CD4-positive, alpha-beta T cell treated with Interleukin-1 beta for 1 hour (primary cell): ENCODE results near the gene CIAPIN1.
"Not testable (repeated sequence)": the region's sequence is repeated elsewhere in the genome, so short reads cannot be mapped to it uniquely, and the experiment has no call there.

Source experiments
- DNase-seq, 2 donors: peaks; one replicate each; pipeline ENCODE4 v3.0.0-alpha.2; 2020 to 2022

Gene CIAPIN1

GRCh38 chr16:57439947-57440346 lies 7.2 kb downstream of the CIAPIN1 start:
- DNase-seq, result not testable (repeated sequence)

DNA sequence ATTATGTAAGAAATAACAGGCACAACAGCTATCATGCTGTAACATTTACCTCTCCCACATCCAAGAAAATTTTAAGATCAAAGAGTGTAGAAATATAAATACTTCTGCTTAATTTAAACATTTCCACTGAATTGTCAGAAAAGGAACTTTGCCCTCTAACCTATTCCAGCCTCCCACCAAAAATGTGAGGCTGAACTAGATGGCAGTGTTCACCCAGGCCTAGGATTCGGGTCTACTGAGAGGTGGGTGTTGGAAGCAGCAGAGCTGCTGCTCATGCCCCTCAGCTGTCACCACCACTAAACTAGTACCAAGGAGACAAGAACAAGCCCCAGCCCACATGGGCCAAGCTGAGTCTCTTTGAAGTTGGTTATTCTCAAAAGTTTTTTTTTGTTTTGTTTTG lies 11.3 kb downstream of the CIAPIN1 start:
- DNase-seq, result no peak

DNA sequence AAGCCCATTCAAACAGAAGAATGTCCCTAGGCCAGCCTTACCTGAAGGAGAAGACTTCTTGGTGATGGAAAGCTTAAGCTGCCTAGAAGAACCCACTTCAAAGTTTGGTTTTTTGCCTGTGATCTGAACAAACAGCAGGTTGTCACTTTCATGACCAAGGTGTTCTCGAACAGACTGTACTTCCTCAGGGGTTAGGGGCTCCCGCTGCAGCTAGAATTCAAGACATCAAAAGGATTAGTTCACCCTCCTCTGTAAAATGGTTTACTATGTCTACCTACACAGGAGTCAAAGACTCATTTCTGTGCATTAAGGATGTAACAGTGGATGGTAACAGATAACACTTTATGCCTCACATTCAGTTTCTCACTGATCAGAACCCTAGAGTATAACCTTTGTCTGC lies 13.2 kb downstream of the CIAPIN1 start:
- no peak for DNase-seq

DNA sequence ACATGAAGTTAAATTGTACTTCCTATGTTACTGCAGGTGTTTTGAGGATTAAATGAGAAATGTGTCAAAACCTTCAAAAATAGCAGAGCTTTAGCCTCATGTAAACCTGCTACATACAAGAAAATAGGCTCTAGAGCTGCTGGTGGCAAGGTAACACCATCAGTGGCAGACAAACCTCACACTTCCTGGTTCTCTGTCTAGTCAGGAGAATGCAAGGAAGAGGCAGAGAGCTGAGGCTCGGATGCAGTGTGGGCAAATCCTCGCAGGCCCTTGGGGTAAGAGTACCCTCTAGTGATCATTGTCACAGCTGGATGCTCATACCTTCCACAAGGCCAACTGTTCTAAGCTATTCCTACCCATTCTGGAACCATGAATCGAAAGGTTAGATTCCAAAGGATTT lies 14.2 kb downstream of the CIAPIN1 start:
- no peak for DNase-seq

DNA sequence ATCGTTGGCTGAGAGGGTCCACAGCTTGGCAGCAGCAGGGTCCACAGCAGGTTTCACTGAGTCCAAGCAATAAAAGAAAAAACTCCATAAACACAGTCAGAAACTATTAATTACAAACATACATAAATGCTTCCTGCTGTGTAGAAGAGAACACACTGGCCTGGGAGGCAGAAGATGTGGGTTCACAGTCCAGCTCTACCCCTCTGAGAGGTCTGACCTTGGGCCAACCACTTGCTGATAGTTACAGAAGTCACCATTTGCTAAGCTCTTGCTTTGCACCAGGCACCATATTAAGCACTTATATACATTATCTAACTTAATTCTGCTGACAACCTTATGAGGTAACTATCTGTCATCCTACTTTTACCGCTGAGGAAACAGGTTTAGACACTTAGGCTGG lies 14.7 kb downstream of the CIAPIN1 start:
- no peak for DNase-seq

- DNase-seq, result no peak
Observed at GRCh38 chr16:57430955-57431354, 16.2 kb downstream of the CIAPIN1 start.

- DNase-seq, result no peak
Observed at GRCh38 chr16:57427824-57428223, 19.4 kb downstream of the CIAPIN1 start.

- no peak for DNase-seq
Observed at GRCh38 chr16:57427307-57427706, 19.9 kb downstream of the CIAPIN1 start.

DNA sequence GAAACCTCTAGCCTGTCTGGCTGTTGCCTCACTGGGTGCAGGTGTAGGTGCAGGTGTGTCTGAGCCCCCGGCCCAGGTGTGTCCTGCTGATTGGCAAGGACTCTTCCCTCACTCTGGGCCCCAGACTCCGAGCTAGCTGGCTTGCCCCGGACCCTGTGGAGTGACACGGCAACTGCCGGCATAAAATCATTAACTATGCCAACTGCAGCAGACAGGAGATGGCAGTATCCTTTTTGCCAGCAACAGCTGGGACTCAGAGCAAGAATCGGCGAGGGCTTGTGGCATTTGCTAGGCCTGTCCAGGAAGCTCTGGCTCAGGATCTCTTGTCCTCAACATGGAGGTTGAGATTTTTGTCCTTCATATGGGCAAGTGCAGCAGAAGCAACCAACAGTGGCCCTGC lies 20.8 kb downstream of the CIAPIN1 start:
- DNase-seq, result no peak

GRCh38 chr16:57424583-57424982 lies 22.6 kb downstream of the CIAPIN1 start:
- DNase-seq, result no peak

GRCh38 chr16:57423152-57423551 lies 24.0 kb downstream of the CIAPIN1 start:
- no peak for DNase-seq

DNA sequence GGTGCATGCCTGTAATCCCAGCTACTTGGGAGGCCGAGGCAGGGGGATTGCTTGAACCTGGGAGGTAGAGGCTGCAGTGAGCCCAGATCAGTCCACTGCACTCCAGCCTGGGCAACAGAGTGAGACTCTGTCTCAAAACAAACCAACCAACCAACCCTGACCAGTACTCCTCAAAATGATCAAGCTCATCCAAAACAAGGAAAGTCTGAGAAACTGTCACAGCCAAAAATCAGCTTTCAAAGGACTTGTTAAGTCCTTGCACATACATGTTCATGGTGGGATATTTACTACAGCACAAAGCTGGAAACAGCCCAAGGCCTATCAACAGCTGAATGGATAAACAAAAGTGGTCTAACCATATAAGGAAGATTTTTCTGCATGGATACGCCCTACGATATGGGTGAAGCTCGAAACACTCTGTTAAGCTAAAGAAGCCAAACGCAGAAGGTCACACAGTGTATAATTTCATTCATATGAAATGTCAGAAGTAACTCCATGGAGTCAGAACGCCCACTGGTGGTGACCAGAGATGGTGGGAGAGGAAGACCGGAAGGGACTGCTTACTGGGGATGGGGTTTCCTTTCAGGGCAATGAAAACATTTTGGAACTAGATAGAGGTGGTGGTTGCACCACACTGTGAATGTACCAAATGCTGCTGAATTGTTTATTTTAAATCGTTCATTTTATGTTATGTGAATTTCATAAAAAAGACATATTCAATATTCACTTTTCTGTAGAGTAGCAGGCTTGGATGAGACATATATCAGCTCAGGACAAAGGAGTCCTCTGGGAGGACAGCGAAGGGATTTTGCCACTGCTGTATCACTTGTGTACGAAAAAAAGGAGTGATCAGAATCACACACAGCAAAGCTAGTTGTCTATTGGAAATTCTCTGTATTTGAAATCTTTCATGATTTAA lies 24.9 kb downstream of the CIAPIN1 start:
- no peak for DNase-seq

DNA sequence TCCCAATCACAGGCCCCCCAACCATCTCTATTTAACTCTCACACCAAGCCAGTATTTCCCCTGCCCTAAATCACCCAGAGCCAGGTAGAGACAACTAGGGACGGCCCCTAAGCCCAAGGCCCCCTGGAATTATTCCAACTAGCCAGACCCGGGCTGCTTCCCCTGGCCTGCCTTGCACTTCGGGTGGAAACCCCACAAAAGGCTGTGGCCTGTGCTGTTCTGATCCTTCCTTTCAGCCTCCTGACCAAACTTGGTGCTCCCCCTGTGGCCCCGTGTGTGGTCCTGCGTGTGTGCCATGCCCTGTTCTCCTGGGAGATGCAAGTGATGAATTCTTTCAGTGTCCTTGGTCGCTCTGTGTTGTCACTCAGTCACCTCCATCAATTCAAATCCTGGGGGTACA lies 27.7 kb downstream of the CIAPIN1 start:
- DNase-seq, result no peak

- no peak for DNase-seq
Observed at GRCh38 chr16:57416084-57416483, 31.1 kb downstream of the CIAPIN1 start.

DNA sequence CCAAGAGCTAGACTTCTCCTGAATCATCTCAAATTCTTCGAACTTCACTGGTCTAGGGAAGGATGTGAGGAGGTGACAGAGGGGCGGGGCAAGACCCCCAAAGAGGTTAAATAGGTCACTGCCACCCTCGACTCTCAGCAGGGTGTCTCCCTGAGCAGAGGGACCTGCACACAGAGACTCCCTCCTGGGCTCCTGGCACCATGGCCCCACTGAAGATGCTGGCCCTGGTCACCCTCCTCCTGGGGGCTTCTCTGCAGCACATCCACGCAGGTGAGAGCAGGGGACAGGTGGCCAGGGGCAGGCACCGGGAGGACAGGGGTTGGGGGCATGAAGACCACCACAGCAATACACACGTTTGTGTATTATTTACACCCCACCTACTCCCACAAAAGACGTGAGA lies 33.5 kb downstream of the CIAPIN1 start:
- DNase-seq, result no peak

DNA sequence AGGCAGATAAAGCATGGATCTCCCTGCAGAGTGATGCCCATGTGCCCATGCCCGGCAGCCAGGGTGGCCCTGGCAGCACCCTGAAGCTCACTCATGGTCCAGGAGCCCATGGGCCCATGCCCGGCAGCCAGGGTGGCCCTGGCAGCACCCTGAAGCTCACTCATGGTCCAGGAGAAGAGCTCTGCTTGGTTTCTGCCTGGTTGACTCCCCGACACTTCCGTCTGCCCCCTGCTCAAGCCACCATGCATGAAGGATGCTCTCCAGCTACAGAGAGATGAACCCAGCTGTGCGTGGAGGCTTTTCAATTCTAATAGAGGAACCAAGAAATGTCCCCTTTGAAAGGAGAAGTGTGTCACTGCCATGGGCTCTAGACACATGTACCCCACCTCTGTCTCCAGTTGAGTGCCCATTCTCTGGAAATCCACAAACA lies 33.9 kb downstream of the CIAPIN1 start:
- DNase-seq, result peak in 1 of 2 donors; percentile 67

GRCh38 chr16:57412584-57412983 lies 34.6 kb downstream of the CIAPIN1 start:
- no peak for DNase-seq

DNA sequence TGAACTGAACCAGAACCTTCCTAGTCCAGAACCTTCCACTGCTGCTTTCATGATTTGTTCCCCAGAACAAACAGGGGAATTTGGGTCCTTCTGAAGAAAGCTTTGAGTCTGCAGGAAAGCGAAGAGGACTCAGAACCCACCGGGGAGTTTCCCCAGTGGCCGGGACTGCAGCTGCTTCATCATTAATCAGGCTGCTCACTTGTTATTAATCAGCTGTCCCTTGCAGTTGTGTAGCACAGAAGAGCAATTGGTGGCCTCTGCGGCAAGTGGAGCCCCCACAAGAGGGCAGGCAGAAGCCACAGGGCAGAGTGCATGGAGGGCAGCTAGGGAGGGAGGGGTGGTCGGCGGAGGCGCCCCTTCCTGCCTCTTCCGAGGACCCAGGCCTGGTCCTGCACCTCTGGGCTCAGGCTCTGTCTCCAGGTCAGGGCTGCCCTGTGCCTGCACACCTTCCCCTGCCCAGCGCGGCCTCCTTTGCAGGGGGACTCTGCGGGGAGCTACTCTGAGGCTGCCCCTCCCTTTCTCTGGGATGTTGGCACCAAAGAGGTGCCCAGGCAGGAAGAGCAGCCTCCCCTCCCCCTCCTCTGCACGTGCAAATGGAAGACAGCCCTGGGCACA lies 35.7 kb downstream of the CIAPIN1 start:
- no peak for DNase-seq

DNA sequence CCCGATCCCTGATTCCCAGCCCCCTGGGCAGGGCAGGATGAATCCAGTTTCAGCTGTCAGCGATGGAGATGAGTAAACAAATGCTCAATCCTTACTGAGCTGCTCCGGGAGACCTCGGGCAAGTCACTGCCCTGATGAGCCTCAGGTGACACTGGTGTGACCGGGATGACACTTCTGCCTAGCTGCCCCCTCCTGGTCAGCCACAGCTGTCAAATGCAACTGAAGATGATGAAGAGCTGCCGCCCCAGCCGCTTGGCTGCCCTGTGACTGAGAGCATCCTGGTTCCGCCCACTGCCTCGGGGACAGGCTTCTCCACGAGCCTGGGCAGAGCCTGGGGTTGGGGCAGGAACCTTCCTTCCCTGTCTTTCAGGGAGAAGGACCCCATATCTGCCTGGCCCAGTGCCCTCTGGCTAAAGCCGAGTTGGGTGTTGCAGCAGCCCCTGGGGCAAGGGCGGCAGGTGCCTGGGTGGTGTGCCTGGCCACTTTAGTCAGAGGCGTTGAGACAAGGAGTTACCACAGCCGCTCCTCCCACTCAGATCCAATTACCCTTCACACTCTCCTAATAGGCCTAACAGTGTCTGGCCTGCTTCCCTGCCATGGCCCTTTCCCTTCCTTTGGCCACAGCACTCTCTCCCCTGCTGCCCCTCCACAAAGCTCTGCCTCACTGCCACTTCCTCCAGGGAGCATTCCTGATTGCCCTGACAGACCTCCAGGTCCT lies 37.2 kb downstream of the CIAPIN1 start:
- DNase-seq, result no peak

- no peak for DNase-seq
Observed at GRCh38 chr16:57409065-57409464, 38.1 kb downstream of the CIAPIN1 start.

DNA sequence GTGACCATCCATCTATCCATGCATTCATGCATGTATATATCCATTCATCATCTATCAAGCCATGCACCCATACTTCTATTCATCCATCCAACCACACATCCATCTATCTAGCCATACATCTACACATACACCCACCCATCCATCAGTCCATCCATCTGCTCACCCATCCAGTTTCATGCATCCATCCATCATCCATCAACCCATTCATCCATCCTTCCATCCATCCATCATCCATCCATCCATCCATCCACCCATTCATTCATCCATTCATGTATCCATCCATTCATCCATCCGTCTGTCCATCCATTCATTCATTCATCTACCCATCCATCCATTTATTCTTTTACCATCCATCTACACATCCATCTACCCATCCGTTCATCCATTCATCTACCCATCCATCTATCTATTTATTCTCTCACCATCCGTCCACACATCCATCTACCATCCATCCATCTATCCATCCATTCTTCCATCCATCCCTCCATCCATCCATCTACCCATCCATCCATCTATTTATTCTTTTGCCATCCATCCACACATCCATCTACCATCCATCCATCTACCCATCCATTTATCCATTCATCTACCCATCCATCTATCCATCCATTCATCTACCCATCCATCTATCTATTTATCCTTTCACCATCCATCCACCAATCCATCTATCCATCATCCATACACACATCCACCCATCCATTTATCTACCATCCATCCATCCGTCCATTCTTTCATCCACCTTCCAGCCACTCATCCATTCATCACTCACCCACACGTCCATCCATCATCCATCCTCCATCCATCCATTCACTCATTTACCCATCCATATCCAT lies 39.4 kb downstream of the CIAPIN1 start:
- no peak for DNase-seq

- DNase-seq, result no peak
Observed at GRCh38 chr16:57406881-57407280, 40.3 kb downstream of the CIAPIN1 start.

- no peak for DNase-seq
Observed at GRCh38 chr16:57405097-57405496, 42.1 kb downstream of the CIAPIN1 start.
